ENCODE data around the gene MACROD2. TPM values are rescaled to one million over a fixed set of nuclear protein-coding genes. Genes with fewer than 3 reads are reported as not detected.

The MACROD2 gene
- total RNA-seq, 1 experiment from 2014 or later, result 3.7 TPM

DNA sequence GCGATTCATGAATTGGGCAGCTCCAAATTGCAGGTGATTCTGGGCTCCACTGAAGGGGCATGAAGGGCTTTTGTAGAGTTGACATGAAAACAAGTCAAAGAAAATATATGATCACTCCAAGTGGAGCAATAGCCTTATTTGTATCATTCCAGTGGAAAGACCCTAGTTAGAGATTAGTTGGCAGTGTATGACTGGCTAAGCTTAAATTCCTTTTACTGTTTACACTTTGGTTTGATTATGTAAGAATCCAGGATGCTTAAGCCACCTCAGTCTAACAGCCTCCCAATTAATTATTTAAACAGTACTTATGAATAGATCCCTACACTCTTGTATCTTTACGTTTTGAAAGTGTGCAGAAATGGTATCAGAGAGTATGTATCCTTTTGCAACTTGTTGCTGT lies 1865.5 kb downstream of the MACROD2 start:
- POLR2A ChIA-PET, result no interaction called here
- H3K9ac ChIP-seq (ENCODE audit: low read length), result no peak overlapping the region
- H3K27me3 ChIP-seq (ENCODE audit: insufficient read depth, low read length), result no peaks in the 10 kb centered on the region
- H3K9me3 ChIP-seq (ENCODE audit: control insufficient read depth in 1 of 2, insufficient read depth in 1 of 2, low read depth in 1 of 2, low read length in 2 of 2), result peaks cover 10 to 17% of the 10 kb centered on the region in 2 experiments; a peak in 2 of 4 replicates
- ATAC-seq (no peak), DNase-seq (ENCODE audit: low read depth, low spot score) (no peak)
- no peaks in the 10 kb centered on the region for H3K36me3 ChIP-seq (ENCODE audit: control insufficient read depth in 1 of 2, insufficient read depth in 2 of 2, low read length in 2 of 2)
- BruUV-seq (replicated peaks), result no TSS peak
- CTCF ChIA-PET, result no interaction called here
- no peak overlapping the region for H3K4me2 ChIP-seq (ENCODE audit: low read length)
- no peak overlapping the region for H3K27ac ChIP-seq (ENCODE audit: low read depth, low read length)
- H4K20me1 ChIP-seq (ENCODE audit: insufficient read depth), result no peaks in the 10 kb centered on the region
- no peaks in the 10 kb centered on the region for H3K9me2 ChIP-seq (ENCODE audit: insufficient read depth)
- RAD21 ChIA-PET (ENCODE audit: low non-redundant PET in 1 of 2, low total read pairs in 2 of 2, uncharacterized antibody in 2 of 2, unreplicated experiment in 2 of 2), result no interaction called here
- intact Hi-C loops (cut with micrococcal nuclease), result no loop called here
- no peak overlapping the region for H3K4me3 ChIP-seq (replicated peaks in 1 of 2; ENCODE audit: low read depth in 1 of 2, low read length in 2 of 2)
- TF ChIP-seq SIN3A (IDR thresholded peaks at IDR 0.05; ENCODE audit: low read depth), result no peak
- TF ChIP-seq ZNF274 (IDR thresholded peaks at IDR 0.05; ENCODE audit: low read depth, low read length), result no peak
- no peak for TF ChIP-seq RAD21 (IDR thresholded peaks at IDR 0.05; ENCODE audit: low read depth)
- TF ChIP-seq, protein P1, sequence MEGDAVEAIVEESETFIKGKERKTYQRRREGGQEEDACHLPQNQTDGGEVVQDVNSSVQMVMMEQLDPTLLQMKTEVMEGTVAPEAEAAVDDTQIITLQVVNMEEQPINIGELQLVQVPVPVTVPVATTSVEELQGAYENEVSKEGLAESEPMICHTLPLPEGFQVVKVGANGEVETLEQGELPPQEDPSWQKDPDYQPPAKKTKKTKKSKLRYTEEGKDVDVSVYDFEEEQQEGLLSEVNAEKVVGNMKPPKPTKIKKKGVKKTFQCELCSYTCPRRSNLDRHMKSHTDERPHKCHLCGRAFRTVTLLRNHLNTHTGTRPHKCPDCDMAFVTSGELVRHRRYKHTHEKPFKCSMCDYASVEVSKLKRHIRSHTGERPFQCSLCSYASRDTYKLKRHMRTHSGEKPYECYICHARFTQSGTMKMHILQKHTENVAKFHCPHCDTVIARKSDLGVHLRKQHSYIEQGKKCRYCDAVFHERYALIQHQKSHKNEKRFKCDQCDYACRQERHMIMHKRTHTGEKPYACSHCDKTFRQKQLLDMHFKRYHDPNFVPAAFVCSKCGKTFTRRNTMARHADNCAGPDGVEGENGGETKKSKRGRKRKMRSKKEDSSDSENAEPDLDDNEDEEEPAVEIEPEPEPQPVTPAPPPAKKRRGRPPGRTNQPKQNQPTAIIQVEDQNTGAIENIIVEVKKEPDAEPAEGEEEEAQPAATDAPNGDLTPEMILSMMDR (IDR thresholded peaks at IDR 0.05 in 2 of 3, conservative IDR thresholded peaks at IDR 0.05 in 1 of 3; ENCODE audit: borderline replicate concordance in 1 of 3, insufficient read depth in 1 of 3, low read depth in 2 of 3, low read length in 2 of 3), result no peak
- no peak for TF ChIP-seq TCF7L2 (IDR thresholded peaks at IDR 0.05; ENCODE audit: borderline replicate concordance, extremely low read depth, insufficient read depth, insufficient read length)
- TF ChIP-seq, protein P2, sequence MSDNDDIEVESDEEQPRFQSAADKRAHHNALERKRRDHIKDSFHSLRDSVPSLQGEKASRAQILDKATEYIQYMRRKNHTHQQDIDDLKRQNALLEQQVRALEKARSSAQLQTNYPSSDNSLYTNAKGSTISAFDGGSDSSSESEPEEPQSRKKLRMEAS (IDR thresholded peaks at IDR 0.05), result no peak
- TF ChIP-seq EGR1 (IDR thresholded peaks at IDR 0.05; ENCODE audit: low read depth), result no peak
- no peak for TF ChIP-seq REST (IDR thresholded peaks at IDR 0.05; ENCODE audit: low read depth)
- no peak for TF ChIP-seq EZH2 (IDR thresholded peaks at IDR 0.05)
- TF ChIP-seq FOSL1 (IDR thresholded peaks at IDR 0.05; ENCODE audit: low read depth), result no peak
- TF ChIP-seq YY1 (IDR thresholded peaks at IDR 0.05; ENCODE audit: extremely low read depth, insufficient replicate concordance, low read depth, low read length), result no peak
- TF ChIP-seq SRF (IDR thresholded peaks at IDR 0.05; ENCODE audit: low read depth), result no peak
- TF ChIP-seq CEBPB (IDR thresholded peaks at IDR 0.05; ENCODE audit: low read depth), result no peak
- no peak for TF ChIP-seq JUND (IDR thresholded peaks at IDR 0.05)
- TF ChIP-seq ELF1 (IDR thresholded peaks at IDR 0.05; ENCODE audit: borderline replicate concordance, low read depth), result no peak
- H3K4me1 ChIP-seq (ENCODE audit: control insufficient read depth in 1 of 2, insufficient read depth in 2 of 2, low read length in 2 of 2), result no peaks in the 10 kb centered on the region
- no peaks in the 10 kb centered on the region for H3K79me2 ChIP-seq (ENCODE audit: insufficient read depth, low read length)
- no peak overlapping the region for H2AFZ ChIP-seq (ENCODE audit: low read depth, low read length, poor library complexity, severe bottlenecking)

Measured in HCT116 (cell line).